ENCODE measurements around the gene TIFAB.

Gene TIFAB

DNA sequence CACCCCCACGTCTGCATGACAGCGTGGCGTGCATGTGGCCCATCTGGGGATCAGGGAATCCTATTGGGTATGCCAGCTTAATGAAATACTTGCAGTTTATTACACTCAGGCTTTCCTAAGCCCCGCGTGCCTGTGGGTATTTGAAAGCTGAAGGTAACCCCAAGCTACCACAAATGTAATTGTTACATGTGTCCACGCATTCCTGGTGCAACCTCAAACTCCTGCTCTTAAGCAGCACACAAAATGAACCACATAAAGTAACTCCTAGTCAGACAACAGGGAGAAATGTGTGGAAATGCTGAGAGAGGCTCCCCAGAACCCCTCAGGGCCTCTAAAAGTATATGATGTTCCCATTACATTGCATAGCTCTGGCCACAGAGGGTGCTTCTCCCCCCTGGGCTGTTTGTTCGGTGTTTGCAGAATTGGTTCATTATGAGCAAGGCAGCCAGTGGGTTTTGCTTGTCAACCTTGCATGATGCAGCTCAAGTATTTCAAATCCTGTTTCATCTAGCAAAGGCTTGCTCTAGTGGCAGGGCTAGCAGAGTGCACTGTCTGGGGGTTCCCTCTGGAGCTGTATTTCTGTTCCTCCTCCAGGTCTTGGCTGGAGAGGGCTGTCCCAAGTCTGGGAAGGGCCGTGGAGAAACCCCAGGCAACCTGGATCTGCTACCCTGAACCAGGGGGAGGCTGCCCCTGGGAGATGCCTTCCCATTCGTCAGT is 3.2 kb downstream of the TIFAB start:
- Histone ChIP-seq H3K4me2 (ENCODE audit: low read length) (no peak overlapping the region), H3F3A (ENCODE audit: insufficient read depth, low read length) (no peaks in the 10 kb centered on the region), H3K27ac (ENCODE audit: low read depth, low read length, poor library complexity, severe bottlenecking) (no peak overlapping the region), H3K4me1 (ENCODE audit: insufficient read depth, low read length, severe bottlenecking) (no peaks in the 10 kb centered on the region), H3K27me3 (ENCODE audit: insufficient read depth, low read length) (no peaks in the 10 kb centered on the region; the same call in 1 of the 2 replicates), H3K9ac (ENCODE audit: low read length) (no peak overlapping the region), H3K9me3 (ENCODE audit: low read length) (no peaks in the 10 kb centered on the region), H3K9me2 (ENCODE audit: low read depth, low read length) (no peaks in the 10 kb centered on the region), H2AFZ (ENCODE audit: low read length) (no peak overlapping the region), H4K20me1 (ENCODE audit: insufficient read depth, low read length) (no peaks in the 10 kb centered on the region), H3K36me3 (ENCODE audit: insufficient read depth, low read length) (no peaks in the 10 kb centered on the region), H3K4me3 (ENCODE audit: low read depth, low read length, poor library complexity, severe bottlenecking) (no peak overlapping the region), H3K79me2 (ENCODE audit: insufficient read depth, low read length) (no peaks in the 10 kb centered on the region)
- TF ChIP-seq, protein P1, sequence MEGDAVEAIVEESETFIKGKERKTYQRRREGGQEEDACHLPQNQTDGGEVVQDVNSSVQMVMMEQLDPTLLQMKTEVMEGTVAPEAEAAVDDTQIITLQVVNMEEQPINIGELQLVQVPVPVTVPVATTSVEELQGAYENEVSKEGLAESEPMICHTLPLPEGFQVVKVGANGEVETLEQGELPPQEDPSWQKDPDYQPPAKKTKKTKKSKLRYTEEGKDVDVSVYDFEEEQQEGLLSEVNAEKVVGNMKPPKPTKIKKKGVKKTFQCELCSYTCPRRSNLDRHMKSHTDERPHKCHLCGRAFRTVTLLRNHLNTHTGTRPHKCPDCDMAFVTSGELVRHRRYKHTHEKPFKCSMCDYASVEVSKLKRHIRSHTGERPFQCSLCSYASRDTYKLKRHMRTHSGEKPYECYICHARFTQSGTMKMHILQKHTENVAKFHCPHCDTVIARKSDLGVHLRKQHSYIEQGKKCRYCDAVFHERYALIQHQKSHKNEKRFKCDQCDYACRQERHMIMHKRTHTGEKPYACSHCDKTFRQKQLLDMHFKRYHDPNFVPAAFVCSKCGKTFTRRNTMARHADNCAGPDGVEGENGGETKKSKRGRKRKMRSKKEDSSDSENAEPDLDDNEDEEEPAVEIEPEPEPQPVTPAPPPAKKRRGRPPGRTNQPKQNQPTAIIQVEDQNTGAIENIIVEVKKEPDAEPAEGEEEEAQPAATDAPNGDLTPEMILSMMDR (IDR thresholded peaks at IDR 0.05; ENCODE audit: low read length) = no peak

DNA sequence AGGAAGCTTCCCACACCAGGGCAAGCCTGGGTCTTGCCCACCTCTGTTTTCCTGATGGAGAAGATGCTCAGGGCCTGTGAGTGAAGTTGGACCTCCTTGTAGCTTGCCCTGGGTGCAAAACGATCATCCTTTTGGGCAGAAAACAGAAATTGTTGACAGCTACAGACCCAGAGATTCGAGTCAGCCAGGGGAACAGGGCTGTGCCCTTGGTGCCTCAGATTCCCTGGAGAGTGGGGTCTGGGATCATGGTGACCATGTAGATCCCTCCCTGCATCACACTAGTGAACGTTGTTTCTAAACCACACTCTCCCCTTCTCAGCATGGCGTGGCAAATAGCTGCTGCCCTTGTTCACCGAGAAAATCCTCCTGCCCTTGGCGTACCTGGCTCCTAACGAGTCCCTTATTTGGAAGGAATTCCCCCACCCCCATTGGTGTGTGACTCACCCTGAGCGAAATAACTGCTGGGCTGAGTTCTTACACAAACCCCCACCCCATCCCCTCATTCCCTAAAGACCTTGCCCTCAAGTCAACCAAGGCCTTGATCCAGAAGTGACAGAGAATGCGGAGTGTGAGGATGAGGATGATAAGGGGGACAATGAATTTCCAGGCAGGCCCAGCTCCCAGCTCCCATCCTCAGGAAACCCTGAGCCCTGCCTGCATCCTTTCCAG is 3.9 kb downstream of the TIFAB start:
- Histone ChIP-seq H2AFZ (ENCODE audit: low read length) (no peak overlapping the region), H3K4me2 (ENCODE audit: low read length) (no peak overlapping the region), H3K9me2 (ENCODE audit: low read depth, low read length) (no peaks in the 10 kb centered on the region), H3K27ac (ENCODE audit: low read depth, low read length, poor library complexity, severe bottlenecking) (no peak overlapping the region), H3K79me2 (ENCODE audit: insufficient read depth, low read length) (no peaks in the 10 kb centered on the region), H3K36me3 (ENCODE audit: insufficient read depth, low read length) (no peaks in the 10 kb centered on the region), H3K27me3 (ENCODE audit: insufficient read depth, low read length) (no peaks in the 10 kb centered on the region; the same call in 1 of the 2 replicates), H3K9me3 (ENCODE audit: low read length) (no peaks in the 10 kb centered on the region), H4K20me1 (ENCODE audit: insufficient read depth, low read length) (no peaks in the 10 kb centered on the region), H3F3A (ENCODE audit: insufficient read depth, low read length) (no peaks in the 10 kb centered on the region), H3K9ac (ENCODE audit: low read length) (no peak overlapping the region), H3K4me3 (ENCODE audit: low read depth, low read length, poor library complexity, severe bottlenecking) (no peak overlapping the region), H3K4me1 (ENCODE audit: insufficient read depth, low read length, severe bottlenecking) (no peaks in the 10 kb centered on the region)
- TF ChIP-seq, protein P1 (IDR thresholded peaks at IDR 0.05; ENCODE audit: low read length) = no peak
- no peak for TF ChIP-seq EZH2 (IDR thresholded peaks at IDR 0.05; ENCODE audit: borderline replicate concordance, low read length)

DNA sequence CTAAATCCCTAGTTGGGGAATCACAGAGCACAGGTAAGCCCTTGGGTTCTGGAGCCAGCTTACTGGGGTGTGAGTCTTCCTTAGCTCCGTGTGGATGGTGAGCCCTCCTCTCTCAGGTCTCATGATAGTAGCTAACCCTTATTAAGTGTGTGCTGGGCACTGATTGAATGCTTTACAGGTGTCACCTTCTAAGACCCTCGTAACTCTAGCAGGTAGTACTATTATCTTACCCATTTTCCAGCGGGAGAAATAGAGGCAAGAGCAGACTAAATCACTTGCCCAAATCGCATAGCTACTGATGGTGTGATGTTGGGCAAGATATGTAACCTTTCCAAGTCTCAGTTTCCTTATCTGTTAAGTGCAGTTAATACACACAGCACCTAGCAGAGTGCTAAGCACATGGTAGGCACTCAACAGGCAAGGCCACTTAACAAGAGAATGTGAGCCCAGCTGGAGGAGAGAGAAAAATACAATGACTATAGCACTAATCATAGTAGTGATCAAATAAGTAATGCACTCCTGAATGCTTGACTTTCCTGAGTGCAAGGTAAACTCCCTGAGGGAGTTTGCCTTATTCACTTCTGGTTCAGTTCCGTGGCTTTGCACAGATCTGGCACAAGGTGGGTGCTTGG is 4.7 kb downstream of the TIFAB start, which contains the start of gene DCANP1:
TSS of gene DCANP1 (minus strand) at position 51 of the 632 bp plus-strand sequence. CDS start 240 bp downstream, outside the sequence.
- Histone ChIP-seq H3K9ac (ENCODE audit: low read length) (no peak within 1 kb of the TSS), H4K20me1 (ENCODE audit: insufficient read depth, low read length) (no peaks in the 10 kb centered on the region), H3K36me3 (ENCODE audit: insufficient read depth, low read length) (no peaks in the 10 kb centered on the region), H3K27me3 (ENCODE audit: insufficient read depth, low read length) (peaks cover 3% of the 10 kb centered on the region; the same call in 1 of the 2 replicates), H3K27ac (ENCODE audit: low read depth, low read length, poor library complexity, severe bottlenecking) (no peak within 1 kb of the TSS), H3K9me2 (ENCODE audit: low read depth, low read length) (no peaks in the 10 kb centered on the region), H3K4me1 (ENCODE audit: insufficient read depth, low read length, severe bottlenecking) (no peaks in the 10 kb centered on the region), H3K79me2 (ENCODE audit: insufficient read depth, low read length) (no peaks in the 10 kb centered on the region), H3F3A (ENCODE audit: insufficient read depth, low read length) (no peaks in the 10 kb centered on the region), H3K9me3 (ENCODE audit: low read length) (no peaks in the 10 kb centered on the region), H3K4me2 (ENCODE audit: low read length) (no peak within 1 kb of the TSS), H3K4me3 (ENCODE audit: low read depth, low read length, poor library complexity, severe bottlenecking) (no peak within 1 kb of the TSS), H2AFZ (ENCODE audit: low read length) (no peak within 1 kb of the TSS)
- no peak for TF ChIP-seq EZH2 (IDR thresholded peaks at IDR 0.05; ENCODE audit: borderline replicate concordance, low read length)
- TF ChIP-seq, protein P1 (IDR thresholded peaks at IDR 0.05; ENCODE audit: low read length) = no peak

Data from OCI-LY1 (cell line).